HL-60 (cell line): ENCODE measurements around the gene FBXL17.

Experiments
- DNase-seq, 2 experiments: peaks; one replicate each; pipeline ENCODE4 v3.0.0-alpha.2; 2010 to 2020; ENCODE audit warnings: low read depth in 1 of 2, low spot score in 1 of 2
- H3K27ac ChIP-seq: fragments of 250-450 bp; sonication (Bioruptor Pico); replicated peaks from 2 replicates; pipeline ENCODE4 v1.5.1; 2020; ENCODE audit warnings: mild to moderate bottlenecking, moderate library complexity
- H3K27me3 ChIP-seq: fragments of 250-450 bp; sonication (Bioruptor Pico); 2 replicates; pipeline ENCODE4 v1.5.1; 2021; ENCODE audit warnings: mild to moderate bottlenecking, moderate library complexity; ENCODE audit not compliant: insufficient read depth, poor library complexity, severe bottlenecking
- H3K4me3 ChIP-seq: replicated peaks from 2 replicates; pipeline ENCODE4 v1.5.1; 2011; ENCODE audit warnings: mild to moderate bottlenecking, control low read depth, low read length; ENCODE audit not compliant: insufficient read depth
- CTCF ChIP-seq: IDR thresholded peaks from one replicate; pipeline ENCODE4 v1.5.1; 2011; ENCODE audit warnings: low read length, control low read depth, inconsistent platforms; ENCODE audit not compliant: insufficient read depth
- GABPA ChIP-seq: IDR thresholded peaks from 2 replicates; pipeline ENCODE4 v1.6.1; 2012; ENCODE audit warnings: low read depth
- POLR2AphosphoS5 ChIP-seq: IDR thresholded peaks from 2 replicates; pipeline ENCODE4 v1.6.1; 2012; ENCODE audit warnings: low read depth
- REST ChIP-seq: IDR thresholded peaks from 2 replicates; pipeline ENCODE4 v1.6.1; 2012; ENCODE audit warnings: low read depth; ENCODE audit not compliant: insufficient replicate concordance
- SPI1 ChIP-seq: IDR thresholded peaks from 2 replicates; pipeline ENCODE4 v1.6.1; 2012; ENCODE audit warnings: low read depth, mild to moderate bottlenecking, borderline replicate concordance

The FBXL17 gene

GRCh38 chr5:108420755-108421154 lies 38.9 kb upstream of the FBXL17 start:
- TF ChIP-seq SPI1, result no peak
- no peak for TF ChIP-seq CTCF
- TF ChIP-seq REST, result no peak
- TF ChIP-seq POLR2AphosphoS5, result no peak
- TF ChIP-seq GABPA, result no peak

GRCh38 chr5:108420158-108420557 lies 38.3 kb upstream of the FBXL17 start:
- no peak overlapping the region for H3K27ac ChIP-seq
- no peak overlapping the region for H3K4me3 ChIP-seq
- DNase-seq, result no peak
- no peaks in the 10 kb centered on the region for H3K27me3 ChIP-seq
- TF ChIP-seq CTCF (no peak), POLR2AphosphoS5 (no peak), REST (no peak), GABPA (no peak), SPI1 (no peak)

More at GRCh38 chr5:108420755-108421154, 38.9 kb upstream of the FBXL17 start:
- no peak for DNase-seq
- no peaks in the 10 kb centered on the region for H3K27me3 ChIP-seq
- no peak overlapping the region for H3K27ac ChIP-seq
- H3K4me3 ChIP-seq, result no peak overlapping the region

- Histone ChIP-seq H3K4me3 (no peak overlapping the region), H3K27ac (no peak overlapping the region), H3K27me3 (no peaks in the 10 kb centered on the region)
- no peak for TF ChIP-seq CTCF
- no peak for TF ChIP-seq REST
- no peak for TF ChIP-seq SPI1
- TF ChIP-seq GABPA, result no peak
- no peak for TF ChIP-seq POLR2AphosphoS5
- DNase-seq, result no peak
Measured at GRCh38 chr5:108418197-108418596, 36.3 kb upstream of the FBXL17 start.
